GM12891 (cell line): ENCODE results near the gene CD226.

Source experiments
- POLR2A ChIP-seq: IDR thresholded peaks from 2 replicates; pipeline ENCODE4 v1.6.1; 2011; ENCODE audit warnings: low read depth, low read length, control low read depth
- POLR2AphosphoS5 ChIP-seq: IDR thresholded peaks from 2 replicates; pipeline ENCODE4 v1.6.1; 2011; ENCODE audit warnings: low read depth, low read length, control low read depth
- TAF1 ChIP-seq: IDR thresholded peaks from 2 replicates; pipeline ENCODE4 v1.6.1; 2011; ENCODE audit warnings: low read depth, low read length, control low read depth

- TF ChIP-seq POLR2AphosphoS5 (no peak), POLR2A (no peak), TAF1 (no peak)
These were observed 75.0 kb downstream of the CD226 start for GRCh38 chr18:69872661-69873060.
